ENCODE measurements around the gene RANBP10.

The RANBP10 gene

DNA sequence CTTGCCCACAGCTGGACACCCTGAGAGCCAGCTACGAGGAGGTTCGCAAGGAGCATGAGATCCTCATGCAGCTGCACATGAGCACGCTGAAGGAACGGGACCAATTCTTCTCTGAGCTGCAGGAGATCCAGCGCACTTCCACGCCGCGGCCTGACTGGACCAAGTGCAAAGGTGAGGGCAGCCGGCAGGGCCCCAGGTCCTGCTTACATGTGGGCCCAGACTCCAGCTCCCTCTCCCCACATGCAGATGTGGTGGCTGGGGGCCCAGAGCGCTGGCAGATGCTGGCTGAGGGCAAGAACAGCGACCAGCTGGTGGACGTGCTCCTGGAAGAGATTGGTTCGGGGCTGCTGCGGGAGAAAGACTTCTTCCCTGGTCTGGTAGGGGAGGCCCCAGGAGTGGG, 19.5 kb upstream of the RANBP10 start:
- DNase-seq (ENCODE audit: low spot score) = no peak

GRCh38 chr16:67825119-67825518, 18.8 kb upstream of the RANBP10 start:
- no peak for DNase-seq (ENCODE audit: low spot score)

GRCh38 chr16:67822511-67822910, 16.2 kb upstream of the RANBP10 start:
- DNase-seq (ENCODE audit: low spot score) = no peak

DNA sequence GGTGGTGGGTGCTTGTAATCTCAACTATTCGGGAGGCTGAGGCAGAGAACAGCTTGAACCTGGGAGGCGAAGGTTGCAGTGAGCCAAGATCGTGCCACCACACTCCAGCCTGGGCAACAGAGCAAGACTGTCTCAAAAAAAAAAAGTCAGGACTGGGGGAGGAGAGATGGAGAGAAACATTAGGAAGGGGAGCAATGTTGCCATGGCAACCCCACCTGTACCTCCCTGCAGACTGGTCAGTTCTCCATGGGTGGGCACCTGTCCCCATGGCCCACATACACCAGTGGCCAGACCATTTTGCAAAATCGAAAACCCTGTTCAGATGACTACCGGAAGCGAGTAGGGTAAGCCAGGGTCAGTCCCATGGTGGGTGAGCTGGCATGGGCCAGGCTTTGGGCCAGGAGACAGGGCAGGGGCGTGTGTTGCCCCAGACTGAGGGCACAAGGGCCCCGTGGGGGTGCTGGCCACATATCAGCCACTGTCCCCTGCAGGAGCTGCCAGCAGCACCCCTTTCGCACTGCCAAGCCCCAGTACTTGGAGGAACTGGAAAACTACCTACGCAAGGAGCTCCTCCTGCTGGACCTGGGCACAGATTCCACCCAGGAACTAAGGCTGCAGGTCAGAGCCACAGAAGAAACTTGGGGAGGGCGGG, 14.4 kb upstream of the RANBP10 start:
- no peak for DNase-seq (ENCODE audit: low spot score)

DNA sequence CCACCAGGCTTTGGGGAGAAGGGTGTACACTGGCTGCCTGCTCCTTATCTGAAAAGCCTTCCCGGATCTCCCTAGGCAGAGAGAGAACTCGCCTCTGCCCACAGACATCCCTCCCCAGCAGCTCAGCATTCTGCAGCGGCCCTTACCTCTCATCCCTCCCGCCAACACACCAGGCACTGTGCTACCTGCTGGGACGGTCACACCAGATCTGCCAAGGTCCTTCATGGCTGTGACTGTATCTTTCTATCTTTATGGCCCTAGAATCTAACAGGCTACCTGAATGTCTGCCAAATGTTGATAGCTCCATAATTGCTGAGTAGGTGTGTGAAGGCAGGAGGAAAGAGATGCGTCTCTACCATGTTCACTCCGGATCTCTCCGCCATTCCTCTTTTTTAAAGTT, 8.2 kb upstream of the RANBP10 start:
- DNase-seq (ENCODE audit: low spot score) = no peak

GRCh38 chr16:67811899-67812298, 5.5 kb upstream of the RANBP10 start:
- DNase-seq (ENCODE audit: low spot score) = no peak

DNA sequence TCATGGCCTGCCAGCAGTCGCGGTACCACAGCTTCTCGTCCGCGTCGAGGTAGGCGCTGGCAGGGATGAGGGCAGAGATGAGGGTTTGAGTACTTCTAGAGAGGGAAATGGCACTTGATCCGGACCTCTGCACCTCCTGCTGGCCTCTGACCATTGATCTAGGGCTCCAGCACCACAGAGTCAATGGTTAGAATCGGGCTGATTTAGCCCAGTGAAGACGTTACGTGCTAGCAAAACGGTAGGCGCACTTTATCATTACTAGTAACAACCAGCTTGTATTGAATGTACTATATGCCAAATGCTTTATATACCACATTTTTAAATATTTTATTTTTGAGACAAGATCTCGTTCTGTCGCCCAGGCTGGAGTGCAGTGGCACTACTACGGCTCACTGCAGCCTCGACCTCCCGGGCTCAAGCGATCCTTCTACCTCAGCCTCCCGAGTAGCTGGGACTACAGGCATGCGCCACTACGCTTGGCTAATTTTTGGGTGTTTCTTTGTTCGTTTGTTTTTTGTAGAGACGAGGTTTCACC, 855 bp upstream of the RANBP10 start:
- DNase-seq (ENCODE audit: low spot score) = no peak

DNA sequence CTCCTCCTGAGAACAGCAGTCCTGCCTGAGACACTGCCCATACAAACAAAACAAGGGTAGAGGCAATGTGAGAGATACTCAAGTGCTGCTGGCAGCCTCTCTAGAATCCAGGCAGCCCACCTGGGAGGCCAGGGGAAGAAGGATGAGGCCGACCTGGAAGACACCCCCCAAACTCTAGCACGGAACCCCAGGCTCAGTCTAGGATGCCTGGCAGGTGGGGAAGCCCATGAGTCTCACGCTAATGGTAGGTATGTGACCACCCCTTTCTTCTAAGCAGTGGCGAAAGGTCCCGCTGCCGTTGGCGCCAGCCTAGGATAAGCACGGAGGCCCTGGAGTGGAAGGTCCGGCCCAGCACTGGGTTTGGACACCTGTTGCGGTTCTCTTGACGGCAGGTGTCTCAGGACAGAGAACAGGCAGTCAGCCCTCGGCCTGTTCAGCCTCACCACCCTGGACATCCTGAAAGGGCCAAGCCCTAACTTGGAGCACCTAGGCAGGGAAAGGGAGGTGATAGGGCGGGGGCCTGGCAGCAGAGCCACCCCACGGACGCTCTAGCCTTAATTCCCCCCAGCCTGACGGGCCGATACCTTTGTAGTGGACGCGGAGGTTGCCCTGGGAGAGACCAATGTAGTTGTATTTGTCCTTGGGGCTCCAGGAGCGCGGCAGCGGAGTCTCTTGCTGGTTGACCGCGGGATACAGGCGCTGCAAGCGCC, 487 bp downstream of the RANBP10 start:
- peak; percentile 31 for DNase-seq (ENCODE audit: low spot score)

- peak; percentile 44 for DNase-seq (ENCODE audit: low spot score)
Measured at GRCh38 chr16:67804853-67805542, 1.4 kb downstream of the RANBP10 start.

- DNase-seq (ENCODE audit: low spot score) = no peak
Measured at GRCh38 chr16:67803894-67804293, 2.5 kb downstream of the RANBP10 start.

DNA sequence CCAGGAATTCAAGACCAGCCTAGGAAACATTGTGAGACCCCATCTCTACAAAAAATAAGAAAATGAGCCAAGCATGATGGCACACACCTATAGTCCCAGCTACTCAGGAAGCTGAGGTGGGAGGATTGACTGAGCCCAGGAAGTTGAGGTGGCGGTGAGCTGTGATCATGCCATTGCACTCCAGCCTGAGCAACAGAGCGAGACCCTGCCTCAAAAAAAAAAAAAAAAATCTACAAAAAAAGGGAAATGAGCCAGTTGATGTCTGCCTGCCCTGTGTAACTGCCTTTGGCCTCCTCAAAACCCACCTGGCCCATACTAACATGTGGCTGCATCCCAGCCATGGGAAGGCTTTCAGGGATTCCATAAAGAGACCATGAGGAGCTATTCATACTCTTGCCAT, 4.5 kb downstream of the RANBP10 start:
- DNase-seq (ENCODE audit: low spot score) = no peak

DNA sequence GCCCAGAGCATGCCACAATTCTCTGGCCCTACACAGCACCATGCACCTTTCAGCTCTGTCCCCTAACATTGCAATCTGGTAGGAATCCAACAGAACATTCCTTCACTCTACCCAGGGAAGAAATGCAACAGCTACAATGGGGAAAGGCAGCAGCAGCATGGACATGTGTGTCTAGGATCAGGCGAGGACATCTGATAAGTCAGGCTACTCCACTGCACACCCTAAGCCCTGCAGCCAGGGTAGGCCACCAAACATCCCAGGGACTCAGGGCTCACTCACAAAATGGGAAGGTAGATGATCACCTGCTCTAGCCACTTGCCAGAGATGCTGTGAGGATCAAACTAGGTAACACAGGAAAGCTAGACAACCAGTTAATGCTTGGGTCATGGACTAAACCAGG, 5.1 kb downstream of the RANBP10 start:
- peak; percentile 63 for DNase-seq (ENCODE audit: low spot score)

GRCh38 chr16:67800338-67800926, 5.9 kb downstream of the RANBP10 start:
- DNase-seq (ENCODE audit: low spot score) = peak; percentile 99

DNA sequence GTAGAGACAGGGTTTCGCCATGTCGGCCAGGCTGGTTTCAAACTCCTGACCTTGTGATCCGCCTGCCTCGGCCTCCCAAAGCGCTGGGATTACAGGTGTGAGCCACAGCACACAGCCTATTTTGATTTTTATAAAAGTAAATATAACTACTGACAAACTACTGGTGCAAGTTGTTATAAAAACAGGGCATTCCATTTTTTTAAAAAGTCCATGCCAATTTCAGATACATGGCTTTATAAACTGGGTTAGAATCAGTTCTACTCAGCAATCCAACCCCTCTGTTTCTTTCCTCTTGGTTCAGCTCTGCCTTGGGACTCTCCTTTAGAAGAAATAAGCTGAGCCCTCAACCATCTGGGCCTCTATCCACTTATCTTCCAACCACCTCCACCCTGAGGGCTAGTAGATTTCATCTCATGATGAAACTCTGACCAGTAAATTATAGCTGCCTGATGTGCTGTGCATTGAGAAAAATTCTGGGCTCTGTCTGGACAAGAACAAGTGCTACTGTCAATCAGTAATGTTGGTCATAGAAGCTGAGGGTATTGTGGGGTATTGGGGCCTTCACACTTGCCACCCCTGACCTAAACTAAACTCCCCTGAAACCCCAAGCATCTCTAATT, 10.2 kb downstream of the RANBP10 start:
- DNase-seq (ENCODE audit: low spot score) = peak; percentile 48

GRCh38 chr16:67790071-67790470, 16.3 kb downstream of the RANBP10 start:
- DNase-seq (ENCODE audit: low spot score) = no peak

- no peak for DNase-seq (ENCODE audit: low spot score)
Measured at GRCh38 chr16:67786491-67786890, 19.9 kb downstream of the RANBP10 start.

DNA sequence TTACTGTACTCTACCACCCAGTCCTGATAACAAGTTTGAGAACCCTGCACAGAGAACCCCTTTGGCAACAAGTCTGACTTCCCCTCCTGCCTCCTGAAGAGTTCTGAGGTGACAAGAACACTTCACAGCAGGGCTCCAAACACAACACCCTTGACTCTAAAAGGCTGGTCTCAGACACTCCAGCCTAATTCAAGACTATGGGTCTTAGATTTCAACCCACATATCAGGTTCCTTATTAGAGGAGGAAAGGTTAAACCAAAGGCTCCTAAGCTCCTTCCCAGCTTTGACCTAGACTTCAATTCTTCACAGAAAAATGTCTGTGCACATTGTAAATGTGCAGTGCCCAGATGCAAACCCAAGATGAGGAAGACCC, 23.0 kb downstream of the RANBP10 start:
- DNase-seq (ENCODE audit: low spot score) = no peak

DNA sequence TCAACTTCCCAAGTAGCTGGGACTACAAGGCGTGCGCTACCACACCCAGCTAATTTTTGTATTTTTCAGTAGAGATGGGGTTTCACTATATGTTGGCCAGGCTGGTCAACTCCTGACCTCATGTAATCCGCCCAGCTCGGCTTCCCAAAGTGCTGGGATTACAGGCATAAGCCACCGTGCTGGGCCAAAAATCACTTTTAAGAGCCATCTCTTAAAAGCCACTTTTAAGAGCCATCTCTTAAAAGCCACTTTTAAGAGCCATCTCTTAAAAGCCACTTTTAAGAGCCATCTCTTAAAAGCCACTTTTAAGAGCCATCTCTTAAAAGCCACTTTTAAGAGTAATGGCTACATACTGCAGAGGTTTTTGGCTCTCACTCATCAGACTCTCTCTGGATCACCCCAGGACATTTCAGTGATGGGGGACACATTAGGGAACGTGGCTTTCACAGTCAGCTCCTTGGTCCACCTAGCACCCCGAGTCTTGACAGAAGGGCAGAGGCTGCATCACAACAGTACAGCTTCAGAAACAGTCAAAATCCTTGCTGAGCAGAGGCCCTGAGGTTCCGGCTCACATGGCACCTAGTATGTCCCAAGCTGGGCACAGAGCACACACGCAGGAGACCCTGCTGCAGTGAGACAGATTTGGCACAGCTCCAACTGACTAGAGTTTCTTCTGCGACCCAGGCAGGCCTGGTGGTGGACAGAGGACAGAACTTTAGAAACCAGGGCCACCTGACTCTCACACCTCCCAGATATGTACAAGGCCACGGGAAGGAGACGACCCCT, 23.6 kb downstream of the RANBP10 start:
- peak; percentile 47 for DNase-seq (ENCODE audit: low spot score)

DNA sequence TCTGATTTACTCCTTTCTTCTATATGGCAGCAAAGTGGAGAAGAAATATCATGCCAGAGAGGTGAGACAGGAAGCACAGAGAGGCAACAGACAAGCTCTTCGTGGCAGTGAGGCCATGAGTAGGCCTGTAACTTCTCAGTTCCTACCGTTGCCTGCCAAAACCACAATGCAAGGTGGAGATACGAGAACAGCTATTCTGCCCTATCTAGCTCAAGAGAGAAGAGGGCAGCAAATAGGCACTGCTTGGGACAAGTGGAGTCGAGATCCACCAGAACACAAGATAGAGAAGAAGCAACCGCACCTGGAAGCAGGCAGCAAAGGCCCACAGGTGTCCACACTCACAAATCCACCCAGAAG, 24.8 kb downstream of the RANBP10 start:
- DNase-seq (ENCODE audit: low spot score) = peak; percentile 75

- DNase-seq (ENCODE audit: low spot score) = peak; percentile 84
Measured at GRCh38 chr16:67780847-67781564, 25.4 kb downstream of the RANBP10 start.
